ENCODE measurements around the gene CD19.

Gene CD19

GRCh38 chr16:28913946-28914724, 17.6 kb upstream of the CD19 start:
- DNase-seq (ENCODE audit: low read depth, low spot score) = no peak
- POLR2A ChIA-PET = no interaction called here
- no peak overlapping the region for H3K4me3 ChIP-seq (ENCODE audit: low read depth, low read length)
- no peak for TF ChIP-seq CTCF (IDR thresholded peaks at IDR 0.05; ENCODE audit: insufficient read depth, low read length, missing control alignments)
- CTCF ChIA-PET = interaction anchor here (1.1 kb wide), 1 partner anchor 31 kb away, joined by 3 read pairs; no protein-coding TSS in a partner anchor

- TF ChIP-seq CTCF (IDR thresholded peaks at IDR 0.05; ENCODE audit: insufficient read depth, low read length, missing control alignments) = no peak
- ChIA-PET POLR2A (no interaction called here), CTCF (no interaction called here)
- H3K4me3 ChIP-seq (ENCODE audit: low read depth, low read length) = no peak overlapping the region
- peak; percentile 31 for DNase-seq (ENCODE audit: low read depth, low spot score)
These were observed 16.6 kb upstream of the CD19 start for GRCh38 chr16:28915181-28915580.

GRCh38 chr16:28917095-28917494, 14.7 kb upstream of the CD19 start:
- no peak for TF ChIP-seq CTCF (IDR thresholded peaks at IDR 0.05; ENCODE audit: insufficient read depth, low read length, missing control alignments)
- ChIA-PET POLR2A (interaction anchor here (0.8 kb wide), 1 partner anchor 10 kb away, joined by 3 read pairs; no protein-coding TSS in a partner anchor), CTCF (interaction anchor here (0.8 kb wide), 1 partner anchor 28 kb away, joined by 3 read pairs; no protein-coding TSS in a partner anchor)
- no peak overlapping the region for H3K4me3 ChIP-seq (ENCODE audit: low read depth, low read length)
- DNase-seq (ENCODE audit: low read depth, low spot score) = no peak

- no peak for TF ChIP-seq CTCF (IDR thresholded peaks at IDR 0.05; ENCODE audit: insufficient read depth, low read length, missing control alignments)
- no peak for DNase-seq (ENCODE audit: low read depth, low spot score)
- POLR2A ChIA-PET = no interaction called here
- CTCF ChIA-PET = interaction anchor here (1.8 kb wide), 1 partner anchor 27 kb away, joined by 9 read pairs; no protein-coding TSS in a partner anchor
- H3K4me3 ChIP-seq (ENCODE audit: low read depth, low read length) = no peak overlapping the region
These were observed 13.1 kb upstream of the CD19 start for GRCh38 chr16:28918698-28919097.

- no peak for DNase-seq (ENCODE audit: low read depth, low spot score)
- CTCF ChIA-PET = interaction anchor here (1.0 to 1.3 kb wide), 3 partner anchors 14 to 38 kb away, joined by 3 read pairs; no protein-coding TSS in a partner anchor
- H3K4me3 ChIP-seq (ENCODE audit: low read depth, low read length) = no peak overlapping the region
- no peak for TF ChIP-seq CTCF (IDR thresholded peaks at IDR 0.05; ENCODE audit: insufficient read depth, low read length, missing control alignments)
- POLR2A ChIA-PET = no interaction called here
These were observed 8.6 kb upstream of the CD19 start for GRCh38 chr16:28923231-28923587.

- no peak for DNase-seq (ENCODE audit: low read depth, low spot score)
- ChIA-PET POLR2A (no interaction called here), CTCF (interaction anchor here (1.0 to 1.9 kb wide), 4 partner anchors 13 to 39 kb away, joined by 3 to 5 read pairs (median 3); no protein-coding TSS in a partner anchor)
- no peak for TF ChIP-seq CTCF (IDR thresholded peaks at IDR 0.05; ENCODE audit: insufficient read depth, low read length, missing control alignments)
- peak overlapping the region; percentile 82 for H3K4me3 ChIP-seq (ENCODE audit: low read depth, low read length)
These were observed 7.9 kb upstream of the CD19 start for GRCh38 chr16:28923652-28924398.
